ENCODE results near the gene CAMK1G. TPM values are rescaled to one million over a fixed set of nuclear protein-coding genes. Genes with fewer than 3 reads are reported as not detected.
A peak's percentile ranks its signal among the peaks of the same experiment; 100 is the strongest.

Gene CAMK1G
- total and polyA plus RNA-seq, 10 of the 15 experiments (the other 5 are each of a cell fraction or from before 2014, with no cell fraction given): 0.18 to 0.20 TPM; not detected in 8

DNA sequence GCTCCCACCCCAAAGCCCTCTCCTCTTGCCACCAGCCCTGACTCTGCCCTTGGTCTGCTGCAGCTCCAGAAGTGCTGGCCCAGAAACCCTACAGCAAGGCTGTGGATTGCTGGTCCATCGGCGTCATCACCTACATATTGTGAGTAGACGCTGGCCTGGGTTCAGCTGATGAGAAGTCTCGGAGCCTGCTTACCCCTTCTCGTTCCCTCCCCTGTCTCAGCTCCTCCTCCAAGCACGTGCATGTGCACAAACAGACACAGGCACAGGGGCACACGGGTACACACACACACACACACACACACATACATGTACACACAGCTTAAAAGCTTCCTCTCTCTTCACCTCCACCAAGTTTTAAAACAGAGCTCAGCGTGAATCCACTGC, 24.3 kb downstream of the CAMK1G start (continued):
- TF ChIP-seq BHLHE40 (IDR thresholded peaks at IDR 0.05; ENCODE audit: borderline replicate concordance in 1 of 2, low read depth in 2 of 2, low read length in 1 of 2) (peak; percentile 95 to 98), NBN (IDR thresholded peaks at IDR 0.05) (peak; percentile 61; the same call in 1 of the 2 replicates)

DNA sequence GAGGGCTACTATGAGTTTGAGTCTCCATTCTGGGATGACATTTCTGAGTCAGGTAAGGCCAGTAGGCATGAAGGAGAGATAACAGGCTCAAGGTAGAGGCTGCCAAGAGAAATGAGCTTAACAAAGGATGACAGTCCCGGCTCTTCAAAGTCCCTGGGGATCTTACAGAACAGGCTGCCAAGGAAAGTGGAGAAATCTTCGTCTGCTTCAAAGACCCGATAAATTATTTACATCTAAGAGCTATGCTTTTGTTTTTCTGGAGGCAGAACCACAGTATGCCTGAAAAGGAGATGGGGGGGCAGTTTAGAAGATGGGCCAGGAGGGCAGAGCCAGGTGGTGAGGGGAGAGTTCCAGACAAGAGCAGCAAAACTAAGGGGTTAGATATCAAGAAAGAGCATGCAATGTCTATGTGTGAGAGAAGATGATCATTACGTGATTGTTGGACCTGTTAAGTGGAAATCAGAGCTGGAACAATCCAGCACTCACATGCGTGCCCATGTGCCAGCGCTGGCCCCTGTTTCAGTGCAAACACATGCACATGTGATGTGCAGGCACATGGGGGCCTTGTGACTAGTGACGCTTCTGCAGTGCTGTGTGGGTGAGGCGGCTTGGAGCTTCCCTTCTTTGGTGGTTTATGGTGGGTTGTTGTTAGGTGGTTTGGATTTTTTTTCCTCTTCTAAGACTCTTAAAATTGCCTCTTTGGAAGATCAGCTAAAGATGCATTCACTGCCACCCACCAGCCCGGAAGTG, 25.7 kb downstream of the CAMK1G start:
- intact Hi-C loops (cut with micrococcal nuclease; ENCODE audit: unreplicated experiment) (loop anchor here (10.0 kb wide), 1 partner anchor 136 kb away; no protein-coding TSS in a partner anchor), in situ Hi-C loops (cut with MboI) (no loop called here)
- no peaks in the 10 kb centered on the region for H3K36me3 ChIP-seq (ENCODE audit: control insufficient read depth in 2 of 2, insufficient read depth in 2 of 2, low read length in 1 of 2)
- ChIA-PET POLR2A (interaction anchor here (0.5 to 1.8 kb wide), 4 partner anchors 9 to 44 kb away, joined by 3 to 6 read pairs (median 4); no protein-coding TSS in a partner anchor), CTCF (interaction anchor here (0.6 to 15.5 kb wide), 9 partner anchors 10 to 765 kb away, joined by 3 to 211 read pairs (median 8); no protein-coding TSS in a partner anchor), RAD21 (ENCODE audit: unreplicated experiment) (interaction anchor here (0.8 to 3.3 kb wide), 7 partner anchors 8 to 159 kb away, joined by 3 to 15 read pairs (median 6); partner anchors contain the start of gene G0S2), SMC1A (ENCODE audit: uncharacterized antibody, unreplicated experiment) (interaction anchor here (1.0 to 3.0 kb wide), 4 partner anchors 15 to 165 kb away, joined by 3 to 12 read pairs (median 4); no protein-coding TSS in a partner anchor)
- TF ChIP-seq MYC (IDR thresholded peaks at IDR 0.05; ENCODE audit: insufficient read depth, insufficient read length, insufficient replicate concordance, low read length, severe bottlenecking) (no peak), FOS (IDR thresholded peaks at IDR 0.05; ENCODE audit: borderline replicate concordance, extremely low read depth, insufficient read length) (no peak), PAX8 (IDR thresholded peaks at IDR 0.05) (no peak), NBN (IDR thresholded peaks at IDR 0.05) (no peak)
- TF ChIP-seq, protein P1, sequence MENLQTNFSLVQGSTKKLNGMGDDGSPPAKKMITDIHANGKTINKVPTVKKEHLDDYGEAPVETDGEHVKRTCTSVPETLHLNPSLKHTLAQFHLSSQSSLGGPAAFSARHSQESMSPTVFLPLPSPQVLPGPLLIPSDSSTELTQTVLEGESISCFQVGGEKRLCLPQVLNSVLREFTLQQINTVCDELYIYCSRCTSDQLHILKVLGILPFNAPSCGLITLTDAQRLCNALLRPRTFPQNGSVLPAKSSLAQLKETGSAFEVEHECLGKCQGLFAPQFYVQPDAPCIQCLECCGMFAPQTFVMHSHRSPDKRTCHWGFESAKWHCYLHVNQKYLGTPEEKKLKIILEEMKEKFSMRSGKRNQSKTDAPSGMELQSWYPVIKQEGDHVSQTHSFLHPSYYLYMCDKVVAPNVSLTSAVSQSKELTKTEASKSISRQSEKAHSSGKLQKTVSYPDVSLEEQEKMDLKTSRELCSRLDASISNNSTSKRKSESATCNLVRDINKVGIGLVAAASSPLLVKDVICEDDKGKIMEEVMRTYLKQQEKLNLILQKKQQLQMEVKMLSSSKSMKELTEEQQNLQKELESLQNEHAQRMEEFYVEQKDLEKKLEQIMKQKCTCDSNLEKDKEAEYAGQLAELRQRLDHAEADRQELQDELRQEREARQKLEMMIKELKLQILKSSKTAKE (IDR thresholded peaks at IDR 0.05; ENCODE audit: low read depth, poor library complexity, severe bottlenecking): no peak
- no TSS peak for BruUV-seq (replicated peaks)
- H3K79me2 ChIP-seq (ENCODE audit: control insufficient read depth, insufficient read depth, low read length): no peaks in the 10 kb centered on the region
- 56% methylated on average over 9 of the region's 9 CpGs for WGBS (ENCODE audit: insufficient coverage, insufficient replicate concordance, low lambda C conversion rate, missing lambda C conversion rate)
- H4K20me1 ChIP-seq (ENCODE audit: control insufficient read depth, insufficient read depth): no peaks in the 10 kb centered on the region
- peaks cover 10% of the 10 kb centered on the region for H3K4me1 ChIP-seq (ENCODE audit: control insufficient read depth, insufficient read depth, low read length)
- no peak overlapping the region for H3K4me2 ChIP-seq (ENCODE audit: control insufficient read depth, insufficient read depth)
- no peak overlapping the region for H2AFZ ChIP-seq (ENCODE audit: control insufficient read depth, low read depth, low read length)
- FAIRE-seq (no peak), DNase-seq (ENCODE audit: low read depth, low spot score) (no peak), ATAC-seq (no peak)
- H3K27me3 ChIP-seq (replicated peaks in 1 of 2; ENCODE audit: control insufficient read depth in 2 of 2, insufficient read depth in 2 of 2, low read length in 1 of 2): peaks cover 1 to 2% of the 10 kb centered on the region in 2 experiments; a peak in 1 of 4 replicates
- no peak overlapping the region for H3K4me3 ChIP-seq
- H3K9me3 ChIP-seq (replicated peaks; ENCODE audit: control insufficient read depth, insufficient read depth, low read length): no peaks in the 10 kb centered on the region
- H3K9ac ChIP-seq (ENCODE audit: control insufficient read depth, insufficient read depth, low read length): no peak overlapping the region
- no peak overlapping the region for H3K27ac ChIP-seq (ENCODE audit: control insufficient read depth, insufficient read depth)

All from GM12878 (cell line).